Breast epithelium (tissue), 3 donors: Measurements from ENCODE around the gene SOD1.

Experiments
- CTCF ChIP-seq, 3 donors: fragments of 450-650 bp; IDR thresholded peaks; one replicate each; pipeline ENCODE4 v1.5.1; 2016 to 2017; ENCODE audit warnings: antibody characterized with exemption in 3 of 3, mild to moderate bottlenecking in 3 of 3, moderate library complexity in 3 of 3
- POLR2A ChIP-seq: fragments of 450-650 bp; IDR thresholded peaks from one replicate; pipeline ENCODE4 v1.6.1; 2016; ENCODE audit warnings: antibody characterized with exemption, mild to moderate bottlenecking, moderate library complexity

GRCh38 chr21:31667639-31668038 lies 8.1 kb downstream of the SOD1 start:
- TF ChIP-seq CTCF (IDR thresholded peaks at IDR 0.05) (no peak), POLR2A (no peak)
